Measurements from ENCODE around the gene CAPN10.

The CAPN10 gene

GRCh38 chr2:240626531-240627300 lies 40.2 kb downstream of the CAPN10 start:
- no peak for DNase-seq

GRCh38 chr2:240627736-240628506 lies 41.4 kb downstream of the CAPN10 start:
- no peak for DNase-seq

GRCh38 chr2:240628507-240628807 lies 41.9 kb downstream of the CAPN10 start:
- no peak for DNase-seq

- DNase-seq: no peak
Observed at GRCh38 chr2:240628808-240629618, 42.5 kb downstream of the CAPN10 start.

- no peak for DNase-seq
Observed at GRCh38 chr2:240629619-240629967, 43.1 kb downstream of the CAPN10 start.

GRCh38 chr2:240629968-240630770 lies 43.6 kb downstream of the CAPN10 start:
- DNase-seq: no peak

- no peak for DNase-seq
Observed at GRCh38 chr2:240630771-240631547, 44.4 kb downstream of the CAPN10 start.

- DNase-seq: no peak
Observed at GRCh38 chr2:240631548-240632305, 45.2 kb downstream of the CAPN10 start.

GRCh38 chr2:240632306-240632721 lies 45.8 kb downstream of the CAPN10 start:
- no peak for DNase-seq

- no peak for DNase-seq
Observed at GRCh38 chr2:240635121-240635997, 48.8 kb downstream of the CAPN10 start.

- no peak for DNase-seq
Observed at GRCh38 chr2:240635998-240636547, 49.5 kb downstream of the CAPN10 start.

GRCh38 chr2:240636563-240637115 lies 50.1 kb downstream of the CAPN10 start:
- no peak for DNase-seq

GRCh38 chr2:240637116-240637900 lies 50.8 kb downstream of the CAPN10 start:
- DNase-seq: no peak

- no peak for DNase-seq
Observed at GRCh38 chr2:240637901-240638345, 51.4 kb downstream of the CAPN10 start.

GRCh38 chr2:240638512-240639160 lies 52.1 kb downstream of the CAPN10 start:
- no peak for DNase-seq

GRCh38 chr2:240639566-240639965 lies 53.0 kb downstream of the CAPN10 start:
- DNase-seq: no peak

GRCh38 chr2:240640939-240641338 lies 54.4 kb downstream of the CAPN10 start:
- no peak for DNase-seq

Data from activated CD4-positive, alpha-beta T cell treated with anti-CD3 and anti-CD28 coated beads, Interleukin-2, amount 50 U/mL, for 1 hour (primary cell).